ENCODE measurements around the gene CDX1. TPM values are rescaled to one million over a fixed set of nuclear protein-coding genes. Genes with fewer than 3 reads are reported as not detected.

CDX1 gene
- total RNA-seq, 4 donors from 2014 or later = 0.26 to 0.76 TPM; not detected in 2

GRCh38 chr5:150147670-150148069, 18.9 kb upstream of the CDX1 start:
- Histone ChIP-seq H3K36me3 (no peaks in the 10 kb centered on the region), H3K9me3 (no peaks in the 10 kb centered on the region), H3K4me3 (no peak overlapping the region), H3K27me3 (peaks cover under 1% of the 10 kb centered on the region), H3K4me1 (peaks cover 34% of the 10 kb centered on the region), H3K27ac (peak overlapping the region; percentile 67)
- 67% methylated on average over 7 of the region's 7 CpGs for WGBS
- TF ChIP-seq POLR2A (IDR thresholded peaks at IDR 0.05) (no peak), CTCF (IDR thresholded peaks at IDR 0.05) (no peak), EP300 (IDR thresholded peaks at IDR 0.05) (no peak), POLR2AphosphoS5 (IDR thresholded peaks at IDR 0.05) (no peak)
- no peak for DNase-seq (ENCODE audit: low spot score in 2 of 2)

GRCh38 chr5:150148117-150148927, 18.3 kb upstream of the CDX1 start:
- H3K27ac ChIP-seq = peak overlapping the region; percentile 67

GRCh38 chr5:150149618-150150017, 17.0 kb upstream of the CDX1 start:
- H3K27ac ChIP-seq = peak overlapping the region; percentile 4
- no peak for DNase-seq (ENCODE audit: low spot score in 2 of 2)
- no peak overlapping the region for H3K4me3 ChIP-seq
- TF ChIP-seq POLR2AphosphoS5 (IDR thresholded peaks at IDR 0.05) = no peak
- TF ChIP-seq POLR2A (IDR thresholded peaks at IDR 0.05) = no peak
- no peak for TF ChIP-seq CTCF (IDR thresholded peaks at IDR 0.05)
- no peak for TF ChIP-seq EP300 (IDR thresholded peaks at IDR 0.05)
- peaks cover 29% of the 10 kb centered on the region for H3K4me1 ChIP-seq
- H3K36me3 ChIP-seq = no peaks in the 10 kb centered on the region
- peaks cover 2% of the 10 kb centered on the region for H3K27me3 ChIP-seq
- no peaks in the 10 kb centered on the region for H3K9me3 ChIP-seq

More at GRCh38 chr5:150148117-150148927, 18.3 kb upstream of the CDX1 start:
- no peak for TF ChIP-seq POLR2A (IDR thresholded peaks at IDR 0.05)
- TF ChIP-seq CTCF (IDR thresholded peaks at IDR 0.05) = no peak
- no peak for TF ChIP-seq EP300 (IDR thresholded peaks at IDR 0.05)
- no peak for TF ChIP-seq POLR2AphosphoS5 (IDR thresholded peaks at IDR 0.05)
- H3K27me3 ChIP-seq = peaks cover 2% of the 10 kb centered on the region
- H3K9me3 ChIP-seq = no peaks in the 10 kb centered on the region
- DNase-seq (ENCODE audit: low spot score in 2 of 2) = no peak
- no peaks in the 10 kb centered on the region for H3K36me3 ChIP-seq
- H3K4me3 ChIP-seq = no peak overlapping the region
- 70% methylated on average over 11 of the region's 11 CpGs for WGBS
- peaks cover 37% of the 10 kb centered on the region for H3K4me1 ChIP-seq

GRCh38 chr5:150152636-150153462, 13.7 kb upstream of the CDX1 start:
- TF ChIP-seq POLR2A (IDR thresholded peaks at IDR 0.05) (no peak), POLR2AphosphoS5 (IDR thresholded peaks at IDR 0.05) (no peak), CTCF (IDR thresholded peaks at IDR 0.05) (no peak), EP300 (IDR thresholded peaks at IDR 0.05) (no peak)
- Histone ChIP-seq H3K27ac (peak overlapping the region; percentile 50), H3K4me3 (peak overlapping the region; percentile 48), H3K27me3 (peaks cover 9% of the 10 kb centered on the region), H3K36me3 (no peaks in the 10 kb centered on the region), H3K4me1 (peaks cover 40% of the 10 kb centered on the region), H3K9me3 (no peaks in the 10 kb centered on the region)
- WGBS = 45% methylated on average over 4 of the region's 12 CpGs
- DNase-seq (ENCODE audit: low spot score in 2 of 2) = no peak

GRCh38 chr5:150153483-150153882, 13.1 kb upstream of the CDX1 start:
- H3K36me3 ChIP-seq = no peaks in the 10 kb centered on the region
- 88% methylated on average over 1 of the region's 2 CpGs for WGBS
- H3K27ac ChIP-seq = peak overlapping the region; percentile 86
- H3K4me3 ChIP-seq = peak overlapping the region; percentile 48
- H3K9me3 ChIP-seq = no peaks in the 10 kb centered on the region
- peaks cover 9% of the 10 kb centered on the region for H3K27me3 ChIP-seq
- H3K4me1 ChIP-seq = peaks cover 46% of the 10 kb centered on the region
- TF ChIP-seq EP300 (IDR thresholded peaks at IDR 0.05) (no peak), CTCF (IDR thresholded peaks at IDR 0.05) (no peak), POLR2AphosphoS5 (IDR thresholded peaks at IDR 0.05) (no peak), POLR2A (IDR thresholded peaks at IDR 0.05) (no peak)
- DNase-seq (ENCODE audit: low spot score in 2 of 2) = no peak
